ENCODE data around the gene FXR2.
"Not testable (repeated sequence)": the region's sequence is repeated elsewhere in the genome, so short reads cannot be mapped to it uniquely, and the experiment has no call there.

FXR2 gene

DNA sequence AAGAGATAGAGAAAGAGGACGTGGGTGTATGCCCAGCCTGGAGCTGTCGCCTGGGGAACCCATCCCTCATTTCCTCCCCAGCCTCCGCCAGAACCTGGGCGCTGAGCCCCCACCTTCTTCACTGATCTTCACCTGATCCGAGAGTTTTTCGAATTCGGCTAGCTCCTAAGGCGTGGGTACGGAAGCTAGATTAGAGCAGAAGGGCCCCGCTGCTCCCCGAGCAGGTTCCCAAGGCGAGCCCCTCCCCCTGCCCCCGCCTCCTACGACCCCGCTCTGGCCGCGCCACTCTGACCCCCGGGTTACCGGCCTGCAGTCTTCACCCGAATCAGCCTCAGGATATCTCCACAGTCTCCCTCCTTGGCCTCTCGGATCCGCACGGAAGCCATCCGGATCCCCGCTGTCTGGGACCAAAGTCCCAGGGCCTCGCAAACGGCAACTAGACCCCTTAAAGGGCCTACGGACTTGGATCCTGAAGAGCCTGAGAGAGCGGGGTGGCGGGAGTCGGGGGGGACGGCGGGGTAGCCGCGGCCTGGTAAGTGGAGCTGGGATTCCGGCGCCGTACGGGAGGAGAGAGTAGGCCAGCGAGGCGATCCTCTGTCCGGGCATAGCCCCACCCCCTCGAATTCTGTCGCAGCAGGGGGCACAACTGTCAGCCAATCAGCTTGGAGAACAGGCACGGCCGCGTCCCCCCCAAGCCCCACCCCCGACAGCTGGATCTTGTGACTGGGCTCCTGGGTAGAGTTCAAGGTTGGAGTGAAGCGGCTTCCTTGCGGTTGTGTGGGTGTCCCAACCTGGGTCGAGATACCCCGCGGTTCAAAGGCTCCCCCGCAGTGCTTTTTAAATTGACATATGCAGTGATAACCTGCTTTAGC, 12.8 kb upstream of the FXR2 start, which contains the start of gene SAT2:
Gene SAT2 (minus strand): TSS at position 572 of the 872 bp plus-strand sequence. CDS start 186 bp downstream, at position 386.
- DNase-seq = peak in 1 of 2 experiments; percentile 70

DNA sequence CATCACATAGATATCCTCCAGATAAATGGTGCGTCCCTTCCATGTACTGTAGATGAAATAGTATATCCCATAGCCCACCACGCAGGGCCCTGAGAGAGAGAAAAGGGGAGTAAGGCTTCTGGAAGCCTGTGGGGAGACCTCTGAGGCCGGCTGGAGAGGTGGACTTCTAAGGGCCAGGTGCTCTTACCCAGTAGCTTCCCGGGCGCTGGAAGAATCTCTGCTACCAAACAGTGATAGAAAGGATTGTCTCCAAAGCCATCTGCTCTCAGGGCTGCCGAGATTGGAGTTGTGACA, 12.2 kb upstream of the FXR2 start:
- peak in 1 of 2 experiments; percentile 32 for DNase-seq

DNA sequence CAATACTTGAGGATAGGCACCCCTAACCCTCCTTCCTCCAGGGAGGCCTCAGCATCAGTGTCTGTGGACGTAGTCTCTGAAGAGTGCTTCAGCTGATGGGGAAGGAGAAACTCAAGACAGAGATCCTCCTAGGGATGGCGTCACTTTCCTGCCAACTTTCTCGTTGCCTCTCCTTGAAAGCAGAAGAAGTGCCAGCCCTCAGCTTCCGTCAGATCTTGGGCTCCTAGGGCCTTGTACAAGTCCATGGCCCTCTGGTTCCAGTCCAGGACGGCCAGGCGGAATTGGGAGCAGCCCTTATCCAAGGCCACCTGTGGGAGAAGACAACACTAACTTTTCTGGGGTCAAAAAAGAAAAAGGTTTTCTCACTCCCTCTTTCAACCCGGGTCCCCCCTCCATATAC, 11.6 kb upstream of the FXR2 start:
- no peak for DNase-seq

DNA sequence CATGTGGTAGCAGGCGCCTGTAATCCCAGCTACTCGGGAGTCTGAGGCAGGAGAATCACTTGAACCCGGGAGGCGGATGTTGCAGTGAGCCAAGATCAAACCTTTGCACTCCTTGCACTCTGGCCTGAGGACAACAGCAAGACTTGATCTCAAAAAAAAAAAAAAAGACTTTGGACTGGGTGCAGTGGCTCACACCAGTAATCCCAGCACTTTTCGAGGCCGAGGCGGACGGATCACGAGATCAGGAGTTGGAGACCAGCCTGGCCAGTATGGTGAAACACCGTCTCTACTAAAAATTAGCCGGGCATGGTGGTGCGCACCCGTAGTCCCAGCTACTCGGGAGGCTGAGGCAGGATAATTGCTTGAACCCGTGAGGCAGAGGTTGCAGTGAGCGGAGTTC, 11.1 kb upstream of the FXR2 start:
- DNase-seq = not testable (repeated sequence)

DNA sequence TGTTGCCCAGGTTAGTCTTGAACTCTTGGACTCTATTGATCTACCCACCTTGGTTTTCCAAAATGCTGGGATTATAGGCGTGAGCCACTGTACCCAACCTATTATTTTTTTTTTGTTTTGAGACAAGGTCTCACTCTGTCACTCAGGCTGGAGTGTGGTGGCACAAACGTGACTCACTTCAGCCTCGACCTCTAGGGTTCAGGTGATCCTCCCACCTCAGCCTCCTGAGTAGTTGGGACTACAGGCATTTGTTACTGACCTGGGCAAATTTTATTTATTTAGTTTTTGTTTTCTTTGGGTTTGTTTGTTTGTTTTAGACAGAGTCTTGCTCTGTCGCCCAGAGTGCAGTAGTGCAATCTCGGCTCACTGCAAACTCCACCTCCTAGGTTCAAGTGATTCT, 9.0 kb upstream of the FXR2 start:
- DNase-seq = no peak

DNA sequence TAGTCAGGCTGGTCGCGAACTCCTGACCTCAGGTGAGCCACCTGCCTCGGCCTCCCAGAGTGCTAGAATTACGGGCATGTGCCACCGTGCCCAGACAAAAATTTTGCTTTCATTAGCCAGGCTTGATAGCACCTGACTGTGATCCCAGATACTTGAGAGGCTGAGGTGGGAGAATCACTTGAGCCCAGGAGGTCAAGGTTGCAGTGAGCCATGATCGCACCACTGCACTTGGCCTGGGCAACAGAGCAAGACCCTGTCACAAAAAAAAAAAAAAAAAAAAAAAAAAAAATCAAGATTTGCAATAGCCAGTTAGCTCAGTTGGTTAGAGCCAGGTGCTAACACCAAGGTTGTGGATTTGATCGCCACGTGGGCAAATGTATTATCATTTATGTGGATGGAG, 6.1 kb upstream of the FXR2 start:
- DNase-seq = no peak

DNA sequence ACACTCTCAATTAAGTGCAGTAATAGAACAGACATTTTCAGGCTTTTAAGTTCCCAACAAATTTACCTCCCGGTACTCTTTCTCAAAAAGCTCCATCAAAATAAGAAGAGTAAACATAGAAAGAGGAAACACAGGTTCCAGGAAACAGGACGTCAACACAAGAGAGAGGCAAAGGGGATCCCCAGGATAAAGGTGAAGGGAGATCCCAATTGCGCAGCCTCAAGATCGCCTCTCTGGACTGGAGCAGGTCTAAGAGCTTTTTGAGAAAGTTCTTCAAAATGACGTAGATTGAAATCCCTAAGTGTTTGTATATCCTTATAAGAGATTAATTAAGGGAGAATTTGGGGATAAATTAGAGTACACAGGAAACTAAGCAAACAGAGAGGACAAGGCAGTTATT, 3.9 kb upstream of the FXR2 start:
- no peak for DNase-seq

DNA sequence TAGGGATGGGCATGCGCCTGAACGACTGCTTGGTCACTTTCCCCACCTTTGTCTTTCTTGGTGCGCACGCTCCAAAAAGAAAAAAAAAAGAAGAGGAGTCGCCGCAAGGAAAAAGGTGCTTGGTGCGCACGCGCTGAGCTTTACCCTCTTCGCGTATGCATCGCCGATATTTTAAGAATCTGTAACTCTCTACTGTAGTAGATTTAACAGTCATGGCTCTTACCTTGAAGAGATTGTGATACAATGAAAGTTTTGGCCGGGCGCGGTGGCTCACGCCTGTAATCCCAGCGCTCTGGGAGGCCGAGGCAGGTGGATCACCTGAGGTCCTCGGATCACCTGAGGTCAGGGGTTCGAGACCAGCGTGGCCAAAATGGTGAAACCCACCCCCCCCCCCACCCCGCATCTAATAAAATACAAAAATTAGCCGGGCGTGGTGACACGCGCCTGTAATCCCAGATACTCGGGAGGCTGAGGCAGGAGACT, 609 bp upstream of the FXR2 start:
- no peak for DNase-seq

DNA sequence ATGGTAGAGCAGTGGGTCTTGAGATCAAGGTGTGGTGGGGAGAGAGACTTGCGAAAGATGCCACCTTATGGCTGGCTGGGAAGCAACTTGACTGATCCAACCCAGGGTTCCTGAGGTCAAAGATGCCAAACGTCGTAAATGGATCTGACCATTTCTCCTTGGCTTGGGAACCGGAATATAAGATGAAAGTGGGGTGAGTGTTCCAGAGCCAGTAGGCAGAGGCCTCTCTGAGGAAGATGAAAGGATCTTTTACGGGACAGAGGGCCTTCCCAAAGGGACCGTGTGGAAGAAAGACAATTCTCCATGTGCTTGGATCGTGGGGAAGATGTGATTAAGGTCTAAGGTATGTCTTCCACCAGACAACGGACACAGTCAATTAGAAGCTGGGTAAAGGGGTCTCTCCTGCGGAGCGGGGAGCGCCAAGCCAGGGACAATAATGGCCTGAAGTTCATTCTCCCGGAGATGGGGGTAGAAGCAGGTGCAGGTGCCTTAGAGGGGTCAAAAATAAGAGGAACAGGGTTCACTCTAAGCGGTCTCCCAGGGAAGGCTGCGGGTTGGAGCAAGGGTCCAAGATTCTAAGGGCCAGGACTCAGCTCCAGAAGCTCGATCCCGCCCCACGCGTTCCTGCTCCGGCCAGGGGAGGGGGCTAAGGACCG, 800 bp downstream of the FXR2 start:
- DNase-seq = no peak

DNA sequence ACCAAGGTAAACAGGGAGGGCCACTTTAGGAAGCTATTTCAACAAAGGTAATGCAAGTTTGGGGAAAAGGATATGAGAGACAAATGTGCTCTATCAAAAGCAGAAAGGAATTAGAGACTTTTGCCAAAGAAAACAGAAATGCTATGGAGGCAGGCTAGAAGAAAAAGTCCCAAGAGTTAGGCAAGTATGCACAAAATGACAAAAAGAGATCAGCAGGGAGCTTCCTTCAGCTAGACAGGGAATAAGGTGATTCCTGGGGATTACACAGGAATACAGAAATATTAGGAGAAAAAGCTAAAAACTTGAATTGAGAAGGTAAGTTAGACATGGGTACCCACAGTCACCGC, 2.4 kb downstream of the FXR2 start:
- no peak for DNase-seq

DNA sequence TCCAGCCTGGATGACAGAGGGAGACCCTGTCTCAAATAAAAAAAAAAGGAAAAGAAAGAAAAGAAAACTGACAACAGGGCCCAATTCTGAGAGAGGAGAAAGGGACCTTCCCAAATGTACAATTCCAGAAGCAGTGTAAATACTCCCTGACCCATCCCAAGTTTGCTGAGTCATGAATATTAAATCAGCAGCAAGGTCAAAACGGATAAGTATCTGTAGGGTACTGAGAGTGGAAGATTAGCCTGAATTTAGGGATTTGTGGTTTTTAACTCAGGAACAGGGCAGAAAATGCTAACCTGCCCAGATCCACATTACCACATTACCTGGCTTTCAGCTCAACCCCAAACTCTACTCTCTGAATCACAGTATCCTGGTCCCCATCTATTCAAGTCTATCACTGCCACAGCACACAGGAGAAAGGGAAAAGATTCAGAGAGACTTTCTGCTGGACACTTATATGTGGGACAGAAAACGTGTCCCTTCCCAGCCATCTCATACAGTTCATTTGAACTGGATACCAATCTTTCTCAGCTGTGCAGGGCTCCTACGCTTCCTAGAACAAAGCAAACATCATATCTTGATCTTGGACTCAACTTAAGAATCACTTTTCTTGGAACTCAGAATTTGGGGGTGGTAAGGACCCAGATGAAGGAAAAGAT, 2.9 kb downstream of the FXR2 start:
- DNase-seq = no peak

DNA sequence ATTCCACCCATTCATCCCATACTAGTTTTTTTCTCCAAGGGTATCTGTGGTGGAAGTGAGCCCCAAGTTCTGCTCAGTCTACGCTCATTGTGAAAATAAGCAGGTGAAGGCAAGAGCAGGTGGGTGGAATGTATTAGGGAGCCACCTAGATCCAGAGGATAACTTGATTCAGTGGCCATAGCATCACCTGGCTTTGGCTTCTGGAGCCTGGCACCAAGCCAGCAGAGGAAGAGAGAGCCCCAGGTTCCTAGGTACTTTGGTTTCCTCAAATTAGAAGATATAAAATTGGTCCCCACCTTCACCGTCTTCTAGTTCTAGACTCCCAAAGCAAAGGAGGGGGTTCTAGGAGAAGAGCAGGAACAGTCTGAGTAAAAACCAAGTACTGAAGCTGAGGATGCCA, 4.1 kb downstream of the FXR2 start:
- no peak for DNase-seq

DNA sequence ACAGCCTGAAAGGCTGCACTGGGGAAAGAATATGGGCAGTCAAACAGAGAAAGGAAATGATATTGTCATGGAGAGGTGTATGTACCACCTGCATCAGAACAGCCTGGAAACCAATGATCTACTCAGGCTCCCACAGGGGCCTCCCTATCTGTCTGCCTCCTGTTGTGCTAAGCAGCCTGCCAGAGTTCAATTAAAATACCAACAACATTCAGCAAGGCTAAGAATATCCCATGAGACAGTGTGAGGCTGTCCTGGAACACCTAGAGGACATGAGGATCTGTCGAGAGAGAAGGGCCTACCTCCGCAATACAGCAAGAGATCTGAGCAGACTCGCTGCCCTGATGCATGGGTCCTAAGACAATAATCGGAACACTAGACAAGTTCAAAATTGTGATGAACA, 8.4 kb downstream of the FXR2 start:
- no peak for DNase-seq

DNA sequence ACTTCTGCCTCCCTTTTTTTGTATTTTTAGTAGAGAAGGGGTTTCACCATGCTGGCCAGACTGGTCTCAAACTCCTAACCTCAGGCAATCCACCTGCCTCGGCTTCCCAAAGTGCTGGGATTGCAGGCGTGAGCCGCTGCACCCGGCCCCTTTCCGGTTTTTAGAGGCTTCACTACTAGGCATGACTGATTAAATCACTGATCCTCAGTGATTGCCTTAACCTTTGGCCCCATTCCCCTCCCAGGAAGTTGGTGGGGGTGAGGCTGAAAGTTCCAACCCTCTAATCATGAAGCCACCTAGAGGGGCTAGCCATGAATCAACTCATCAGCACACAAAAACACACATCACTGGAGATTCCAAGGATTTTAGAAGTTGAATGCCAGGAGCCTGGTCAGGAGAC, 17.1 kb downstream of the FXR2 start:
- not testable (repeated sequence) for DNase-seq

DNA sequence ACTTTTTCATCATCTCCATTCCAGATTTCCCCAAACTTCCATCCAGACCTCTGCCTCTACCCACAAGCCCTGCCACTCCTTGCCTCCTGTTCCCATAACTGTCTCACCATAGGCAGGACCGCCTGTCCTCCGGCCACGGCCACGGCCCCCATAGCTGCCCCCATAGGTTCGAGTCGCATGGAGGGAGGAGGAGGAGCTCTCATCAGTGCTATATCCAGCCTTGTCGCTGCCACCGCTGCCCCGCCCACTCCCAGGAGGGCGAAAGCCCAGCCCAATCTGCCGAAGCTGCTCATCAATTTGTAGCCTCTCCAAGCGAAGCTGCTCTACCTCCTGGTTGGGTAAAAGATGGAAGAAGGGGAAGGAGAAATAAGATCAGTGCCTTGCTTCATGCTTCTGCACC, 21.4 kb downstream of the FXR2 start:
- no peak for DNase-seq

DNA sequence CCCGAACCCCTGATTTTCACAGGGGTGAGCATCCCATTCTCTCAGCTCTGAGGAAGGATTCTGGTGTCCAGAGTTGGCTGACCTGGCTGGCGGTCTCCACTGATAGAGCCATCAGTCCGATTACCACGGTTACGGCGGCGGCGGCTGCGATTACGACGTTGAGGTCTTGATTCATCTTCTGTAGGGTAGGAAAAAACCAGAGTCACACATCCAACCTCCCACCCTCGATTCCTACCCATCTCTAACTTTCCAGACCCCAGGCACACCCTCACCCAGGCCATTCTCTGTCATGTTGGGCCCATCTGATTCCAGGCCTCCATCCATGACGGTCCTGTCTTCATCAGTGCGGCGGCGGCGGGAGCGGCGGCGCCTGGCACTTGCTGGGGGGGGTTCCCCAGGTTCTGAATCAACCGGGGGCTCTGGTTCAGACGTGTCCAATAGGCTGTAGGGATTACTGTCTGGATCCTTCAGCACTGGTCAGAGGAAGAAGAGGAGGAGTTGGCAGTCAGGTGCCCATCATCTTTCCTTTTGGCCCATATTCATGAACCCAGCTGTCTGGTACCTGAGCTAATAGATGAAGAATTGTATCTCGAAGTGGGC, 22.2 kb downstream of the FXR2 start:
- DNase-seq = no peak

DNA sequence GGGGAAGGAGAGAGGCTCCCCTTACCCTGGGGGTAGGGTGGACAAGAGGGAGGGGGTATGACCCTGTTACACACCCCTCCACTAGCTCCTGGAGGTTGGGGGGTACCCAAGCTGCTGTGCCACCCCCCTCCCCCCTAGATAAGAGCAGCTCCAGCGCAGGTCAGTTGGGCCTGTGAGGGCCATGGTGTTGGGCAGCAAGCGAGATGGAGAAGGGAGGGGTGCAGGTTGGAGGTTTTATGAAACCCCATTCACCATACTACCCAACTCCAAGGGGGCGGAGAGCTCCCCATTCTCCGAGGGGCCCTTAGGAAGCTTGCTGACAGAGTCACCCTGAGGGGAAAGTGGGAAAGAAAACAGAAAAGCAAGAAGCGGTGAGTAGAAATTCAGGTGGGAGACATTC, 23.1 kb downstream of the FXR2 start:
- DNase-seq = no peak

DNA sequence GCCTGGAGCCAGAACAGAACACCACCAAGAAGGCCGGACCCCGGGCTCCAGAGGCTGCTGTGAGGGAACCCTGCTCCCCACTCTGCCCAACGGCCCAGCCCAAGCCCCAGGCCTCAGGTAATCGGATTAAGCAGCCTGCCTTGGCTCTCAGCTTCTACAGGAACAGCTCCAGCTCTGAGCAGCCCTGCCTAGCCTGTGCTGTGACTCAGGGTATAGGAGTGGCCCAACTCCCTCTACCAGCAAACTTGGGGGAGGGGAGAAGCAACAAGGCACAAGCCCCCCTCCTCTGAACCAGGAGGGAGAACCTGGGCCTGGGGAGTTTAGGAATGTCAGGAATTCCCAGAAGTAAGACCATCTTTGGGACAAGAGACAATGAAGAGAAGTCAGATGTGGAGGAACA, 24.0 kb downstream of the FXR2 start:
- DNase-seq = no peak

DNA sequence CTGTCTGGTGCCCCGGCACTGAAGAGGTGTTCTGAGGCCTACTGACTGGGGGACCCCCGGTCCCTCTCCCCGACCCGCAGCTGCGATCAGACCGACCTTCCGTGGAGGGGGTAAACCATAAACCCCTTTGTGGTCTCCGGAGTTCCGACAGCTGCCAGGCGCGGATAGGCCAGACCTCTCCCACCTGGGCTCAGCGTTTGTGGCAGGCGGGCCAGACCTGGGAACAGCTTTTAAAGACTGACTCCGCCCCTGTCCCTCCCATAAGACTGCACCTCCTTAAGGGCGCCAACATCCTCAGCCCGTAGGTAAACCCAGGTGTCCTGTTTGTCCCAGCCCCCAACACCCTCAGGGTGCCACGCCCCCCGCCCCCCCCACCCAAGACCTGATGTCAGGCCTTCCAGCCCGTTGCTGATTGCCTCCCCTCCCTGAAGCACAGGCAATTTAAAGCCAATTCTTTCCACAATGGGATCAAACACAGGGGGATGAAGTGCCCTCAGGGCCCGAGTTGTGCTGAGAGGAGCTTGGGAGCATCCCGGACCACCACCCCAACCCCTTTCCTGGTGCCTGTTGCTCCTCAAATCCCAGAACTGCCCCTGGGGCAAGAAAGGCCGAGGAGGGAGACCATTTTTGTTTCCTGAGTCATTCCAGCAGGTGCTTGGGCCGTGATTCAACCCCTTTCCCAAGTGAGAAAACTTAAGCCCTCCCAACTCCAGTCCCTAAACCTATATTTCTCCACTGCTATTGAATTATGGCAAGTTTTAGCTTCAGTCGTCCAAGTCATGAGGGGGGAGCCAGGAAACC, 24.6 kb downstream of the FXR2 start, which contains the start of gene SOX15:
Gene SOX15 (minus strand): TSS at position 204 of the 801 bp plus-strand sequence. CDS start 418 bp downstream, outside the sequence.
- DNase-seq = no peak

DNA sequence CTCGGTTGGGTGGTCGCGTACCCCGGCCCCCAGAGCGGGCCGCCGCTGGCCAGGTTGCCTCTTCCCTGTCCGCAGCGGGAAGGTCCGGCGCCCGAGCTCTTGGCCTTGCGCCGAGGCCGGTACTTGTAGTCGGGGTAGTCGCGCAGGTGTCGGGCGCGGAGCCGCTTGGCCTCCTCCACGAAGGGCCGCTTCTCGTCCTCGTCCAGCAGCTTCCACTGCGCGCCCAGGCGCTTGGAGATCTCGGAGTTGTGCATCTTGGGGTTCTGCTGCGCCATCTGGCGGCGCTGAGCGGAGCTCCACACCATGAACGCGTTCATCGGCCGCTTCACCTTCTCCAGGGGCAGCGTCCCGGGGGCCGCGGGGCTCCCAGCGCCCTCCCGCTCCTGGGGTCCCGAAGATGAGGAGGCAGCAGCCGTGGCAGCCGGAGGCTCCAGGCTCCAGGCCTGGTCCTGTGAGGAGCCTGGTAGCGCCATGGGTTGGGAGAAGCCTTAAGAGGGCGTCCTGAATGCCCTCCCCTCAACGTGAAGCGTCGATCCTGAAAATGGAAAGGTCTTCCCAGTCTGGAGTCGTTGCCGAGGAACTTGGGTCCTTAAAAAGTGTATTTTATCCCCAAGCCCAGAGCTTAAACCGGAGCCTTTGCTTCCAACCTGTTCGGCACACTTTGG, 25.4 kb downstream of the FXR2 start:
- peak; percentile 12 to 67 for DNase-seq

DNA sequence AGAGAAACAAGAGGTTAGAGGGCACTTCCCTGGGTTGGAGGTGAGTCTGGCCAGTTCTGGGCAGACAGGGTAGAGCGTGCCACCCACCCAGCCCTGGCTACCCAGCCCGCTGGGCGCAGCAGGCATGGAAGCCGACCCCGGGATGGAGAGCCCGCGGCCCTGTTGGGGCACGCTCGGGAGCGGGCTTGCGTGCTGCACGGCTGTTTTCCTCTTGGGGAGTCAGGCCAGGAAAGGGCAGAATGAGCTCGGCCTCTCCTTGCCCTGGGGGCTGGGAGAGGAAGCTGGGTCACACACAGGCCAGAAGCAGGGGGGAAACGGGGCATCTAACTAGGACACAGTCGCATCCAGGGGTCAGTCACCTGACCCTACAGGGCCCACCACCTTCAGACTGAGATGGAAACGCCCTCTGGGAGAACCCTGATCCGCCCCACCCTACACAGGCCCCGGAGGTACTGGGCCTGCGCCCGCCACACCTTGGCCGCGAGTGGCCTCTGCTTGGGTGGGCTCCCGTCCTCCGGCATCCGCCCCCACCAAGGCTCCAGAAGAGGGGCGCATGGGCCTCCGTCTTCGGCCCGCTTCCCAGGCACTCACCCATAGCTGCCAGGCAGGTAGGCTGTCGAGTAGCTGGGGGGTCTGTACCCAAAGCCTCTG, 26.0 kb downstream of the FXR2 start:
- DNase-seq = no peak

Measured in cerebellar nuclear complex (tissue), 1 donor.